NCI-H187 treated with DMSO at 0.1 percent for 48 hours (cell line): ENCODE results near the gene FREM3.
"Not testable (repeated sequence)": the region's sequence is repeated elsewhere in the genome, so short reads cannot be mapped to it uniquely, and the experiment has no call there.

ENCODE experiments used
- DNase-seq: peaks from one replicate; lab custom pipeline; 2025; lab: John Stamatoyannopoulos, UW

FREM3 gene

DNA sequence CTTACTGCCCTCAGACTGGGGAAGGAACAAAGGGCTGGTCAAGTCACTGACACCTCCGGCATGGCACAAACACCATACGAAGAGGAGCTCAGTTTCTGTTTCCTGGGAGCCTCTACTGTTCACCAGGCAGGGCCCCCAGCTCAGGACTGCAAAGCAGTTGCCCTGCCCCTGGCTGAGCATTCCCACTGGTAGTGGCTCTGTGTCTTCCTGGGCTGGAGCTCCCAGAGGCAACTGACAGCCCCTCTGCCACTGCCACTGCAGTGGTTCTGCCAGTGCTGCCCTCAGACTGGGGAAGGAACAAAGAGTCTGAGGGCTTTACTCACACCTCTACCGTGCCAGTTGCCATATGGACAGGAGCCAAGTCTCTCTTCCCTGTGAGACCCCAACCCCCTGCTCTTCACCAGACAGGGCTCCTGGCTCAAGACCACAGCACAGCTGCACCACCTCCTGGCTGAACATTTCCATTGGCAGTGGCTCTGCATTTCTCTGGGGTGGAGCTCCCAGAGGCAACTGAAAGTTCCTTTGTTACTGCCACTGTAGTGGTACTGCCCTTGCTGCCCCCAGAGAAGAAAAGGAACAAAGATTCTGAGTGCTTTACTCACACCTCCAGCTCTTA, 119.0 kb downstream of the FREM3 start:
- no peak for DNase-seq

DNA sequence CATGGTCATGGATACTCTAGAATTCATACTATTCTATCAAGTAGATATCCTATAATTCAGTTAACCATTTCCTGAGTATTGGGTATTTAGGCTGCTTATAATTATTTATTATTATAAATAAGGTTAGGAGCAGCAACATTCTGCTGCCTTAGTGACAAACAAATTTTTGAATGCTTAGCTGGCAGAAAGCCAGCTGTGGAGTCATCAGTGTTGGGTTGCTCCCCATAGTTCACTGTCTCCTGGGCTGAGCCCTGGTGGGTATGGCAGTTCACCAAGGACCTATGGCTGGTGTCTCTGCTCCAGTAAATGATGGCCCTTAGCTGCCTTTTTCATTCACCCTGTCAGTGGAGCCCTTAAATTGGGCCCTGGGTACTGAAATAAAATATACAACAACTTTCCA, 125.1 kb downstream of the FREM3 start:
- DNase-seq = no peak

DNA sequence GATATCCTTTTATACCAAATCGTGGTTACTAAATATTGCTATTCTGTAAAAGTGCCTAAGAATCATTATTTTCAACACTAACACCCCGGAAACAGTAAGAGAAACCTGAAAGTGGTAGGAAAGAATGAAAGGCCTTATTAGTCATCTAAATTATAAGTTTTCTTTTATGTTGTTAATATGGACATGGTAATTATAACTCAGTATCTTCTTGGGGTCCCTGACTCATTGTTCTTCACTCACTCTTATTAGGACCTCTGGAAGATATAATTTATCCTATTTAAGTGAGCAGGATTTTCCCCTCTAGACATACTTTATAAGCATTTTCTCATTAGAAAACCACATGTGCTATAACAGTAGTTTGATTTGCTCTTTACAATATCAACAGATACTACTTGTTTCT, 136.0 kb downstream of the FREM3 start:
- no peak for DNase-seq

DNA sequence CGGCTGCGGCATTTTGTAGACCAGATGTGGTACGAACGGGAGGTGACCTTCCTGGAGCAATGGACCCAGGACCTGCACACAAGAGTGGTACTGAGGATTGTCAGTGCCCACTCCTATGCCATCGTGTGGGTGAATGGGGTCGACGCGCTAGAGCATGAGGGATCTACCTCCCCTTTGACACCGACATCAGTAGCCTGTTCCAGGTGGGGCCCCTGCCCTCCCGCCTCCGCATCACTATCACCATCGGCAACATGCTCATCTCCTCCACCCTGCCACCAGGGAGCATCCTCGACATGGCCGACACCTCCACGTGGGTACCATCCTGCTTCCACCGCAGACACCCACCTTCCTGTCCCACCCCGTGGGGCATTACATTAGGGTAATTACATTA, 140.7 kb downstream of the FREM3 start:
- no peak for DNase-seq

DNA sequence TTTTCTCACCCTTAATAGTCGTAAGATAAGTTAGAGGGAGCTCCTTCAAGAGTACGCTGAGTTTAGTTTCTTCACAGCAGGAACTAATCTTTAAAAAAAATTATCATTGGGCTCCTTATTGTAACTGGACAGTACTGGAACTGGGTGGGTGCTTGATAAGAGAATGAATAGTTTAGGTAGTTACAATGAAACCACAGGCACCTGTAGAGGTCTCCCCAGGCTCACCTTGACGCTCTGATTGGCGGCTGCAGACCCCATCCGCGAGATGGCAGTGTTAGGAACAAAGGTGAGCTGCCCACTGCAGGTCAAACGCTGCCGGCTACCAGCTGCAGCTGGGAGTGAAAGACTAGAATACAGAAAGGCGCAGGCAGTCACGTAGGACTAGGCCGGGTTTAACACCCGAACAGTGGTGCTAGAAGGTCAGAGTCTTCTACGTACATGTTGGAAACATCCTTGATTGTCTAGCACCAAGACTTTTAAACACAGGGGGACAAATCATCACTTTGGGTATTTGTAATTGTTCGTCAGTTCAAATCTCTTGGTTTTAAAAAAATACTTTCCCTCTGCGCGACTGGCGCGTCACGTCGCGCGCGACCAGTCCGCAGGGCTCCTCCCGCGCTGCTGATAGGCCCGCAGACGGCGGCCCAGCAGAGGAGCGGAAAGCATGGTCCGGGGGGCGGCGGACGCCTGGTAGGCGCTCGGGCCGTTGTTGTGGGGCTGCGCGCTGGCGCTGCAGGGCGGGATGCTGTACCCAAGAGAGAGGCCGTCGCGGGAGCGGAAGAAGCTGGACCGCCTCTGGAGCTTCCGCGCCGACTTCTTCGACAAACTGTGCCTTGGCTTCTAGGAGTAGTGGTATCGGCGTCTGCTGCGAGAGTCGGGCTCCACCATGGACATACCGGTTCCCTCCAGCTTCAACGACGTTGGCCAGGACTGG, 141.4 kb downstream of the FREM3 start:
- peak; percentile 32 for DNase-seq

DNA sequence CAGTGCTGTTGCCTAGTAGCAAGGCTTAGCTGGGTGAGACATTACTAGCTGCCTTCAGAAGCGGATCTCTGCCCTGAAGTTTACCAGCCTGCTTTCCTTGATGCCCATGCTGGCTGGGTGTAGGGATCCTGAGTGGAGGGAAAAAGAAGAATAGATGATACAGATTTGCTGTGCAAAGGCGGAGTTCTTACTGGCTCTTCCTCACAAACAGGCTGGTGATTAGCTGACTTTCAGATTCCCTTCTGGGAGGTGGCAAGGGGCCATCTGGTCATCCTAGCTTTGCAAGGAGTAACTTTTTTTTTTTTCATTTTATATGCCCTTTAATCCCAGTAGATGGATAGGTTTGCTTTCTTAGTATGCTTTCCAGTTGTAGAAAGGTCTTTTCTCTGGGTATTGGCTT, 142.2 kb downstream of the FREM3 start:
- no peak for DNase-seq

- DNase-seq = no peak
These were observed 144.8 kb downstream of the FREM3 start for GRCh38 chr4:143555676-143556075.

GRCh38 chr4:143554728-143555597, 145.5 kb downstream of the FREM3 start:
- DNase-seq = no peak

- DNase-seq = no peak
These were observed 150.5 kb downstream of the FREM3 start for GRCh38 chr4:143549928-143550327.

DNA sequence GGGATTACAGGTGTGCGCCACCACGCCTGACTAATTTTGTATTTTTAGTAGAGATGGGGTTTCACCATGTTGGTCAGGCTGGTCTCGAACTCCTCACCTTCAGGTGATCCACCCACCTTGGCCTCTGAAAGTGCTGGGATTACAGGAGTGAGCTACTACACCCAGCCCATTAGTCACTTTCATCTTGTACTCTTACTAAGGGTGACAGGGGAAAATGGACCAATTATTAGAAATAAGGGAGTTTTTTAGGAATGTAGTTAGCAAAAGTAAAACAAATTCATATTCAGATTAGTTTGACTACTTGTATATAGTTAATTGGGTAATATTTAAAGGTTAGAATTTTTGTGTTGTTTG, 160.8 kb downstream of the FREM3 start:
- DNase-seq = no peak

DNA sequence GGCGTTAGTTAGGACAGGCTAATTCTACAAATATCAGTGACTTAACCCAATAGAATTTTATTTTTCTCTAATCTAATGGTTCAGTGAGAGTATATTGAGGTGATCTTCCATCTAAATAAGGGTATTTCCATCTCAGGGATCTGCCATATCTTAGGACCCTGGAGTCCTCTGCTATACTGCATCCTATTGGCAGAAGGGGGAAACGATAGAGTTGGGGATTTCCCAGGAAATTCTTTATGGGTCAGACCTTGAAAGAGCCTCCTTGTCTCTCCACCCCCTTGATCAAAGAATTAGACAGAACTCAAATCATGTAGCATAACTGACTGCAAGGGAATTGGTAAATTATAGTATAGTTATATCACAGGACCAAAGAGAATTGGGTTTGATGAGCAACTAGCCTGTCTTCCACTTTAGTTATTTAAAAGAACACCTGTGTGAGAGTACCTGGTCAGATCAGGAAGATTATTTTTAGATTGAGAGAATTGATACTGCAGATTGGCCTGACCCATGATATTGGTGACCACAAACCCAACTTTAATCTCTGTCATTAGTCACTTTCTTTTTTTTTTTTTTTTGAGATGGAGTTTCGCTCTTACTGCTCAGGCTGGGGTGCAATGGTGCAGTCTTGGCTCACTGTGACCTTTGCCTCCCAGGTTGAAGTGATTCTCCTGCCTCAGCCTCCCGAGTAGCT, 161.4 kb downstream of the FREM3 start:
- DNase-seq = no peak

- no peak for DNase-seq
These were observed 168.5 kb downstream of the FREM3 start for GRCh38 chr4:143531788-143532491.

GRCh38 chr4:143531380-143531779, 169.1 kb downstream of the FREM3 start:
- no peak for DNase-seq

GRCh38 chr4:143528046-143528445, 172.4 kb downstream of the FREM3 start:
- not testable (repeated sequence) for DNase-seq
